Measurements from ENCODE around the gene TSEN2. TPM values are rescaled to one million over a fixed set of nuclear protein-coding genes. Genes with fewer than 3 reads are reported as not detected.

The TSEN2 gene
- total RNA-seq, 1 experiment from 2014 or later = 22.0 TPM

DNA sequence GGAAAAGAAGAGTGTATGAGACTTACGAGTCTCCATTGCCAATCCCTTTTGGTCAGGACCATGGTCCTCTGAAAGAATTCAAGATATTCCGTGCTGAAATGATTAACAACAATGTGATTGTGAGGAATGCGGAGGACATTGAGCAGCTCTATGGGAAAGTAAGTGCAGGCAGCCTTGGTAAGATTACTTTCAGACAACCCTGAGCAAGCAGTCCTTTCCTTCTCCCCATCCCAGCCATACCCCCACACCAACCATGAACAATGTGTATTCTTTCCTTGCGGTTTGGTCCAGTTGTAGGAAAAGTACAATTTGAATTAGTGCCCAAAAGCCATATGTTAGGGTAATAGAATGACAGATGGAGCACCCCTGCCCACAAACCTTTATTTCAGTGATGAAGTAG lies 5.6 kb downstream of the TSEN2 start:
- peaks cover 8 to 9% of the 10 kb centered on the region in 2 experiments for H3K4me1 Mint-ChIP-seq
- H3K27ac ChIP-seq (ENCODE audit: insufficient read length, low read depth, low read length) = no peak overlapping the region
- H3K79me2 ChIP-seq (ENCODE audit: insufficient read depth, low read length) = peaks cover 3% of the 10 kb centered on the region; the same call in 1 of the 2 replicates

More for the DNA sequence above, 5.6 kb downstream of the TSEN2 start:
- Histone ChIP-seq H3K27me3 (ENCODE audit: insufficient read depth, low read length) (no peaks in the 10 kb centered on the region), H2BK5ac (ENCODE audit: insufficient read length, low read length) (no peak overlapping the region), H3T11ph (ENCODE audit: low read length) (no peak overlapping the region), H3K23me2 (ENCODE audit: insufficient read length, low read depth, low read length, poor library complexity, severe bottlenecking) (peaks cover 6% of the 10 kb centered on the region), H2AK5ac (ENCODE audit: insufficient read length, low read length) (no peak overlapping the region), H4K20me1 (ENCODE audit: control insufficient read depth, insufficient read depth, insufficient read length) (no peaks in the 10 kb centered on the region), H3K9ac (ENCODE audit: extremely low read depth, insufficient read length, low read length) (no peak overlapping the region), H2BK120ac (ENCODE audit: low read depth, low read length, poor library complexity, severe bottlenecking) (no peak overlapping the region), H3K79me1 (ENCODE audit: insufficient read depth, low read depth, low read length, poor library complexity, severe bottlenecking) (no peaks in the 10 kb centered on the region), H3K23ac (ENCODE audit: insufficient read length, low read depth, low read length) (no peak overlapping the region), H2AFZ (ENCODE audit: low read length) (no peak overlapping the region), H2BK20ac (ENCODE audit: low read depth, low read length, poor library complexity, severe bottlenecking) (no peak overlapping the region), H3K14ac (ENCODE audit: insufficient read depth, low read length) (no peak overlapping the region), H3K56ac (ENCODE audit: insufficient read length, low read depth, low read length) (no peak overlapping the region), H3K18ac (ENCODE audit: insufficient read length, low read depth, low read length) (no peak overlapping the region), H2BK15ac (ENCODE audit: low read depth, low read length) (no peak overlapping the region), H4K8ac (replicated peaks; ENCODE audit: insufficient read length, low read depth, low read length) (no peak overlapping the region), H2BK12ac (ENCODE audit: insufficient read length, low read depth, low read length) (no peak overlapping the region), H4K91ac (ENCODE audit: insufficient read length, low read depth, low read length) (no peak overlapping the region), H3K4ac (ENCODE audit: low read depth, low read length) (no peak overlapping the region), H3K4me2 (ENCODE audit: insufficient read depth, insufficient read length, low read length) (no peak overlapping the region), H3K4me1 (ENCODE audit: insufficient read depth, low read length) (no peaks in the 10 kb centered on the region), H4K5ac (ENCODE audit: insufficient read length, low read depth, low read length) (no peak overlapping the region), H3K9me3 (ENCODE audit: control insufficient read depth, low read depth, low read length) (no peaks in the 10 kb centered on the region)
- no peak for DNase-seq
- Mint-ChIP-seq H3K36me3 (ENCODE audit: insufficient read depth in 1 of 3, low read depth in 3 of 3) (peaks cover 15 to 42% (median 36%) of the 10 kb centered on the region in 3 experiments; a peak in 6 of 7 replicates), H3K27me3 (ENCODE audit: low read depth) (no peaks in the 10 kb centered on the region), H3K4me3 (no peak overlapping the region), H3K27ac (no peak overlapping the region), H3K9me3 (no peaks in the 10 kb centered on the region)
- WGBS (ENCODE audit: extremely low coverage, insufficient read length, low lambda C conversion rate) = no CpG with 5 or more reads among the region's 4 CpGs
- TF ChIP-seq, protein P1, sequence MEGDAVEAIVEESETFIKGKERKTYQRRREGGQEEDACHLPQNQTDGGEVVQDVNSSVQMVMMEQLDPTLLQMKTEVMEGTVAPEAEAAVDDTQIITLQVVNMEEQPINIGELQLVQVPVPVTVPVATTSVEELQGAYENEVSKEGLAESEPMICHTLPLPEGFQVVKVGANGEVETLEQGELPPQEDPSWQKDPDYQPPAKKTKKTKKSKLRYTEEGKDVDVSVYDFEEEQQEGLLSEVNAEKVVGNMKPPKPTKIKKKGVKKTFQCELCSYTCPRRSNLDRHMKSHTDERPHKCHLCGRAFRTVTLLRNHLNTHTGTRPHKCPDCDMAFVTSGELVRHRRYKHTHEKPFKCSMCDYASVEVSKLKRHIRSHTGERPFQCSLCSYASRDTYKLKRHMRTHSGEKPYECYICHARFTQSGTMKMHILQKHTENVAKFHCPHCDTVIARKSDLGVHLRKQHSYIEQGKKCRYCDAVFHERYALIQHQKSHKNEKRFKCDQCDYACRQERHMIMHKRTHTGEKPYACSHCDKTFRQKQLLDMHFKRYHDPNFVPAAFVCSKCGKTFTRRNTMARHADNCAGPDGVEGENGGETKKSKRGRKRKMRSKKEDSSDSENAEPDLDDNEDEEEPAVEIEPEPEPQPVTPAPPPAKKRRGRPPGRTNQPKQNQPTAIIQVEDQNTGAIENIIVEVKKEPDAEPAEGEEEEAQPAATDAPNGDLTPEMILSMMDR (conservative IDR thresholded peaks at IDR 0.05) = no peak

Measured in H9 (cell line).